OCI-LY1 (cell line): ENCODE data around the gene GALNT16.

Source experiments
- H2AFZ ChIP-seq: fragments of 200-600 bp; sonication (generic), shearing (Covaris generic); 2 replicates; pipeline ENCODE4 v1.6.0; 2014; ENCODE audit warnings: antibody characterized with exemption, mild to moderate bottlenecking, low read length
- H3F3A ChIP-seq: fragments of 200-600 bp; sonication (generic), shearing (Covaris generic); 2 replicates; pipeline ENCODE4 v1.6.0; 2014; ENCODE audit warnings: mild to moderate bottlenecking, antibody characterized with exemption, low read length, moderate library complexity; ENCODE audit not compliant: insufficient read depth
- H3K27ac ChIP-seq: fragments of 200-600 bp; sonication (generic); 2 replicates; pipeline ENCODE4 v1.5.1; 2014; ENCODE audit warnings: low read length, mixed run types, mild to moderate bottlenecking, low read depth; ENCODE audit not compliant: poor library complexity, severe bottlenecking
- H3K27me3 ChIP-seq: fragments of 200-600 bp; sonication (generic); 2 replicates; pipeline ENCODE4 v1.6.0; 2014; ENCODE audit warnings: antibody characterized with exemption, mild to moderate bottlenecking, low read length, moderate library complexity; ENCODE audit not compliant: insufficient read depth
- H3K36me3 ChIP-seq: fragments of 200-600 bp; sonication (generic); 2 replicates; pipeline ENCODE4 v1.6.1; 2014; ENCODE audit warnings: mild to moderate bottlenecking, antibody characterized with exemption, low read length, moderate library complexity, mixed read lengths; ENCODE audit not compliant: insufficient read depth
- H3K4me1 ChIP-seq: fragments of 200-600 bp; sonication (generic); 2 replicates; pipeline ENCODE4 v1.5.1; 2014; ENCODE audit warnings: mild to moderate bottlenecking, low read length, moderate library complexity; ENCODE audit not compliant: insufficient read depth, severe bottlenecking
- H3K4me2 ChIP-seq: fragments of 200-600 bp; sonication (generic), shearing (Covaris generic); 2 replicates; pipeline ENCODE4 v1.6.1; 2014; ENCODE audit warnings: low read length
- H3K4me3 ChIP-seq: fragments of 200-600 bp; sonication (generic); 2 replicates; pipeline ENCODE4 v1.5.1; 2014; ENCODE audit warnings: low read length, low read depth, mild to moderate bottlenecking, mixed read lengths; ENCODE audit not compliant: poor library complexity, severe bottlenecking
- H3K79me2 ChIP-seq: fragments of 200-600 bp; shearing (Covaris generic); 2 replicates; pipeline ENCODE4 v1.6.1; 2016; ENCODE audit warnings: mixed run types, low read length, mixed read lengths; ENCODE audit not compliant: insufficient read depth
- H3K9ac ChIP-seq: fragments of 200-600 bp; sonication (generic), shearing (Covaris generic); 2 replicates; pipeline ENCODE4 v1.6.1; 2014; ENCODE audit warnings: mild to moderate bottlenecking, low read length, mixed read lengths
- H3K9me2 ChIP-seq: fragments of 200-600 bp; sonication (generic), shearing (Covaris generic); 2 replicates; pipeline ENCODE4 v1.6.1; 2014; ENCODE audit warnings: low read depth, mild to moderate bottlenecking, low read length, mixed read lengths
- H3K9me3 ChIP-seq: fragments of 200-600 bp; shearing (Covaris generic); 2 replicates; pipeline ENCODE4 v1.6.1; 2014; ENCODE audit warnings: low read length, mixed read lengths
- H4K20me1 ChIP-seq: fragments of 200-600 bp; sonication (generic), shearing (Covaris generic); 2 replicates; pipeline ENCODE4 v1.6.0; 2016; ENCODE audit warnings: mild to moderate bottlenecking, low read length; ENCODE audit not compliant: insufficient read depth
- CTCF ChIP-seq: fragments of 200-600 bp; sonication (generic), shearing (Covaris generic); IDR thresholded peaks from 2 replicates; pipeline ENCODE4 v1.5.1; 2017; ENCODE audit warnings: mild to moderate bottlenecking, antibody characterized with exemption, low read length, moderate library complexity, mixed read lengths
- EZH2 ChIP-seq: fragments of 200-600 bp; sonication (generic), shearing (Covaris generic); IDR thresholded peaks from 2 replicates; pipeline ENCODE4 v1.8.0; 2017; ENCODE audit warnings: borderline replicate concordance, mixed run types, mild to moderate bottlenecking, antibody characterized with exemption, low read length, moderate library complexity, mixed read lengths

The GALNT16 gene

GRCh38 chr14:69319911-69320310 lies 60.0 kb downstream of the GALNT16 start:
- H3F3A ChIP-seq: no peaks in the 10 kb centered on the region
- no peaks in the 10 kb centered on the region for H3K9me2 ChIP-seq
- no peaks in the 10 kb centered on the region for H3K9me3 ChIP-seq
- H3K79me2 ChIP-seq: no peaks in the 10 kb centered on the region
- no peaks in the 10 kb centered on the region; the same call in 1 of the 2 replicates for H3K27me3 ChIP-seq
- H3K4me2 ChIP-seq: no peak overlapping the region
- no peaks in the 10 kb centered on the region for H4K20me1 ChIP-seq
- no peak overlapping the region for H3K27ac ChIP-seq
- TF ChIP-seq CTCF (no peak), EZH2 (no peak)
- no peaks in the 10 kb centered on the region for H3K36me3 ChIP-seq
- H3K9ac ChIP-seq: no peak overlapping the region
- H3K4me3 ChIP-seq: no peak overlapping the region
- no peak overlapping the region for H2AFZ ChIP-seq
- H3K4me1 ChIP-seq: no peaks in the 10 kb centered on the region

- Histone ChIP-seq H3K4me3 (no peak overlapping the region), H3K36me3 (no peaks in the 10 kb centered on the region), H3K27me3 (no peaks in the 10 kb centered on the region), H3K27ac (no peak overlapping the region), H2AFZ (no peak overlapping the region), H4K20me1 (no peaks in the 10 kb centered on the region), H3K9ac (no peak overlapping the region), H3K79me2 (no peaks in the 10 kb centered on the region), H3K4me1 (no peaks in the 10 kb centered on the region), H3K9me3 (no peaks in the 10 kb centered on the region), H3F3A (no peaks in the 10 kb centered on the region), H3K4me2 (no peak overlapping the region), H3K9me2 (no peaks in the 10 kb centered on the region)
- TF ChIP-seq CTCF: no peak
These were observed 60.8 kb downstream of the GALNT16 start for GRCh38 chr14:69320581-69321365.

GRCh38 chr14:69321601-69322330 lies 61.8 kb downstream of the GALNT16 start:
- Histone ChIP-seq H2AFZ (no peak overlapping the region), H3F3A (no peaks in the 10 kb centered on the region), H4K20me1 (no peaks in the 10 kb centered on the region), H3K4me1 (no peaks in the 10 kb centered on the region), H3K9ac (no peak overlapping the region), H3K27ac (no peak overlapping the region), H3K9me2 (no peaks in the 10 kb centered on the region), H3K36me3 (no peaks in the 10 kb centered on the region), H3K9me3 (no peaks in the 10 kb centered on the region), H3K79me2 (no peaks in the 10 kb centered on the region), H3K27me3 (no peaks in the 10 kb centered on the region), H3K4me2 (no peak overlapping the region), H3K4me3 (no peak overlapping the region)
- no peak for TF ChIP-seq CTCF
- TF ChIP-seq EZH2: no peak
